Fibroblast of peridontal ligament (primary cell): ENCODE measurements around the gene GNPAT.
"Not testable (repeated sequence)": the region's sequence is repeated elsewhere in the genome, so short reads cannot be mapped to it uniquely, and the experiment has no call there.

Source experiments
- DNase-seq: peaks from one replicate; pipeline ENCODE4 v3.0.0-alpha.2; 2010; ENCODE audit errors: extremely low read depth

GNPAT gene

GRCh38 chr1:231240883-231241735, at the start of gene GNPAT:
Gene GNPAT (plus strand): TSS chr1:231241212. CDS start chr1:231241379, 167 bp downstream.
- peak; percentile 78 for DNase-seq

GRCh38 chr1:231192620-231193163, 48.3 kb upstream of the GNPAT start:
- no peak for DNase-seq

- DNase-seq: no peak
Observed at GRCh38 chr1:231193710-231194340, 47.2 kb upstream of the GNPAT start.

- no peak for DNase-seq
Observed at GRCh38 chr1:231194476-231194842, 46.6 kb upstream of the GNPAT start.

GRCh38 chr1:231194843-231195516, 46.0 kb upstream of the GNPAT start:
- DNase-seq: no peak

- no peak for DNase-seq
Observed at GRCh38 chr1:231196307-231196706, 44.7 kb upstream of the GNPAT start.

- no peak for DNase-seq
Observed at GRCh38 chr1:231196728-231197127, 44.3 kb upstream of the GNPAT start.

- DNase-seq: no peak
Observed at GRCh38 chr1:231199868-231200267, 41.1 kb upstream of the GNPAT start.

GRCh38 chr1:231200388-231201031, 40.5 kb upstream of the GNPAT start:
- no peak for DNase-seq

GRCh38 chr1:231201375-231201978, 39.5 kb upstream of the GNPAT start:
- no peak for DNase-seq

GRCh38 chr1:231201979-231202633, 38.9 kb upstream of the GNPAT start:
- DNase-seq: no peak

- DNase-seq: no peak
Observed at GRCh38 chr1:231203259-231204057, 37.6 kb upstream of the GNPAT start.

- DNase-seq: no peak
Observed at GRCh38 chr1:231206856-231207255, 34.2 kb upstream of the GNPAT start.

- DNase-seq: no peak
Observed at GRCh38 chr1:231207437-231207836, 33.6 kb upstream of the GNPAT start.

- DNase-seq: no peak
Observed at GRCh38 chr1:231208980-231209379, 32.0 kb upstream of the GNPAT start.

GRCh38 chr1:231209531-231209930, 31.5 kb upstream of the GNPAT start:
- DNase-seq: no peak

- no peak for DNase-seq
Observed at GRCh38 chr1:231210126-231210525, 30.9 kb upstream of the GNPAT start.

- DNase-seq: peak; percentile 55
Observed at GRCh38 chr1:231211005-231211857, 29.8 kb upstream of the GNPAT start.

GRCh38 chr1:231212301-231212700, 28.7 kb upstream of the GNPAT start:
- not testable (repeated sequence) for DNase-seq
